Ascending aorta (tissue), 2 donors: Measurements from ENCODE around the gene GAREM2. TPM values are rescaled to one million over a fixed set of nuclear protein-coding genes. Genes with fewer than 3 reads are reported as not detected.

Source experiments
- DNase-seq, 2 donors: peaks; one replicate each; pipeline ENCODE4 v3.0.0-alpha.2; 2019; ENCODE audit warnings: low spot score in 2 of 2
- H3K27ac ChIP-seq, 2 donors: fragments of 200-600 bp; sonication (generic); one replicate each; pipeline ENCODE4 v1.5.1; 2016 to 2017; ENCODE audit warnings: mild to moderate bottlenecking in 1 of 2
- H3K27me3 ChIP-seq: fragments of 200-600 bp; sonication (generic); one replicate; pipeline ENCODE4 v1.5.1; 2017
- H3K36me3 ChIP-seq, 2 donors: fragments of 200-600 bp; sonication (generic); one replicate each; pipeline ENCODE4 v1.5.1; 2016
- H3K4me1 ChIP-seq, 2 donors: fragments of 200-600 bp; sonication (generic); one replicate each; pipeline ENCODE4 v1.5.1; 2016 to 2017; ENCODE audit warnings: mild to moderate bottlenecking in 1 of 2
- H3K4me3 ChIP-seq, 2 donors: fragments of 200-600 bp; sonication (generic); one replicate each; pipeline ENCODE4 v1.5.1; 2016 to 2017; ENCODE audit warnings: mild to moderate bottlenecking in 1 of 2
- H3K9me3 ChIP-seq, 2 donors: fragments of 200-600 bp; sonication (generic); one replicate each; pipeline ENCODE4 v1.5.1; 2016
- CTCF ChIP-seq, 3 experiments: fragments of 200-600 bp in 2 of 3; fragments of 450-650 bp in 1 of 3; sonication (generic) in 2 of 3; IDR thresholded peaks; one replicate each; pipeline ENCODE4 v1.5.1; 2016 to 2019; ENCODE audit warnings: antibody characterized with exemption in 3 of 3, mild to moderate bottlenecking in 1 of 3, moderate library complexity in 1 of 3
- intact Hi-C: fragments of 100-400 bp; cut with DNase I; formaldehyde crosslinking; loops from one replicate; pipeline ENCODE4 v1.15.1; 2023
- total RNA-seq: library from RNA; depleted of rRNA; stranded (reverse); fragments of >200 nt; gene quantifications from one replicate; pipeline ENCODE4 v1.1.0, GENCODE V29; 2016

Gene GAREM2
- total RNA-seq, 1 donor from 2014 or later: 2.1 TPM

GRCh38 chr2:26216587-26216986 lies 43.7 kb downstream of the GAREM2 start:
- intact Hi-C loops: no loop called here
- no peak for TF ChIP-seq CTCF (IDR thresholded peaks at IDR 0.05)
- Histone ChIP-seq H3K27ac (no peak overlapping the region), H3K4me3 (no peak overlapping the region), H3K36me3 (peaks cover 55 to 67% of the 10 kb centered on the region in 2 donors), H3K4me1 (no peaks in the 10 kb centered on the region), H3K27me3 (no peaks in the 10 kb centered on the region), H3K9me3 (no peaks in the 10 kb centered on the region)
- DNase-seq: no peak

- H3K4me3 ChIP-seq: no peak overlapping the region
- TF ChIP-seq CTCF (IDR thresholded peaks at IDR 0.05): no peak
- no peaks in the 10 kb centered on the region for H3K27me3 ChIP-seq
- no peaks in the 10 kb centered on the region for H3K9me3 ChIP-seq
- intact Hi-C loops: no loop called here
- DNase-seq: no peak
- H3K36me3 ChIP-seq: peaks cover 52 to 60% of the 10 kb centered on the region in 2 donors
- no peak overlapping the region for H3K27ac ChIP-seq
- no peaks in the 10 kb centered on the region for H3K4me1 ChIP-seq
Measured at GRCh38 chr2:26217720-26218119, 44.8 kb downstream of the GAREM2 start.

GRCh38 chr2:26223018-26223417 lies 50.1 kb downstream of the GAREM2 start:
- Histone ChIP-seq H3K9me3 (no peaks in the 10 kb centered on the region), H3K27ac (no peak overlapping the region), H3K27me3 (no peaks in the 10 kb centered on the region), H3K36me3 (peaks cover 29 to 36% of the 10 kb centered on the region in 2 donors), H3K4me1 (no peaks in the 10 kb centered on the region), H3K4me3 (no peak overlapping the region)
- TF ChIP-seq CTCF (IDR thresholded peaks at IDR 0.05): no peak
- intact Hi-C loops: no loop called here
- DNase-seq: no peak

- no peak for TF ChIP-seq CTCF (IDR thresholded peaks at IDR 0.05)
- intact Hi-C loops: no loop called here
- no peak for DNase-seq
- H3K4me1 ChIP-seq: no peaks in the 10 kb centered on the region
- no peaks in the 10 kb centered on the region for H3K9me3 ChIP-seq
- no peaks in the 10 kb centered on the region for H3K27me3 ChIP-seq
- H3K27ac ChIP-seq: no peak overlapping the region
- peaks cover 36 to 46% of the 10 kb centered on the region in 2 donors for H3K36me3 ChIP-seq
- H3K4me3 ChIP-seq: no peak overlapping the region
Measured at GRCh38 chr2:26224095-26224494, 51.2 kb downstream of the GAREM2 start.

GRCh38 chr2:26229595-26229994 lies 56.7 kb downstream of the GAREM2 start:
- no peaks in the 10 kb centered on the region for H3K4me1 ChIP-seq
- DNase-seq: no peak
- H3K36me3 ChIP-seq: peaks cover 73 to 82% of the 10 kb centered on the region in 2 donors
- no peak overlapping the region for H3K4me3 ChIP-seq
- H3K9me3 ChIP-seq: no peaks in the 10 kb centered on the region
- intact Hi-C loops: no loop called here
- no peak for TF ChIP-seq CTCF (IDR thresholded peaks at IDR 0.05)
- no peak overlapping the region for H3K27ac ChIP-seq
- H3K27me3 ChIP-seq: no peaks in the 10 kb centered on the region

GRCh38 chr2:26230806-26231205 lies 57.9 kb downstream of the GAREM2 start:
- Histone ChIP-seq H3K4me1 (no peaks in the 10 kb centered on the region), H3K27me3 (no peaks in the 10 kb centered on the region), H3K27ac (no peak overlapping the region), H3K4me3 (no peak overlapping the region), H3K9me3 (no peaks in the 10 kb centered on the region), H3K36me3 (peaks cover 80 to 94% of the 10 kb centered on the region in 2 donors)
- intact Hi-C loops: no loop called here
- TF ChIP-seq CTCF (IDR thresholded peaks at IDR 0.05): no peak
- no peak for DNase-seq
